SK-N-SH treated with all-trans-retinoic acid at 6 μM for 48 hours (cell line): ENCODE data around the gene DLG2.
"Not testable (repeated sequence)": the region's sequence is repeated elsewhere in the genome, so short reads cannot be mapped to it uniquely, and the experiment has no call there.

Experiments
- ARNTL ChIP-seq: fragments of 450-650 bp; formaldehyde crosslinking; IDR thresholded peaks from 2 replicates; pipeline ENCODE4 v1.5.0; 2020; ENCODE audit warnings: low read depth, mild to moderate bottlenecking, moderate library complexity, borderline replicate concordance
- BACH2 ChIP-seq: fragments of 250-450 bp; sonication (Bioruptor Pico); IDR thresholded peaks from 2 replicates; pipeline ENCODE4 v1.9.0; 2021; ENCODE audit warnings: mild to moderate bottlenecking, borderline replicate concordance
- CSDC2 ChIP-seq: fragments of 250-450 bp; sonication (Bioruptor Pico); IDR thresholded peaks from 2 replicates; pipeline ENCODE4 v1.5.0; 2020; ENCODE audit warnings: mild to moderate bottlenecking, moderate library complexity
- PATZ1 ChIP-seq: fragments of 250-450 bp; sonication (Bioruptor Pico); IDR thresholded peaks from 2 replicates; pipeline ENCODE4 v1.8.0; 2020; ENCODE audit warnings: mild to moderate bottlenecking, moderate library complexity, borderline replicate concordance
- PPARA ChIP-seq: fragments of 250-450 bp; sonication (Bioruptor Pico); IDR thresholded peaks from 2 replicates; pipeline ENCODE4 v1.5.0; 2020; ENCODE audit warnings: mild to moderate bottlenecking, borderline replicate concordance
- TCF4 ChIP-seq: fragments of 250-450 bp; sonication (Bioruptor Pico); IDR thresholded peaks from 2 replicates; pipeline ENCODE4 v1.8.0; 2021; ENCODE audit warnings: mild to moderate bottlenecking, moderate library complexity, borderline replicate concordance
- TOX ChIP-seq: fragments of 250-450 bp; sonication (Bioruptor Pico); IDR thresholded peaks from 2 replicates; pipeline ENCODE4 v1.8.0; 2021; ENCODE audit warnings: mild to moderate bottlenecking, moderate library complexity, borderline replicate concordance
- ZFP3 ChIP-seq: fragments of 250-450 bp; sonication (Bioruptor Pico); IDR thresholded peaks from 2 replicates; pipeline ENCODE4 v1.5.0; 2020; ENCODE audit warnings: mild to moderate bottlenecking, moderate library complexity
- ZFP30 ChIP-seq: fragments of 450-650 bp; formaldehyde crosslinking; IDR thresholded peaks from 2 replicates; pipeline ENCODE4 v1.5.0; 2022; ENCODE audit warnings: mild to moderate bottlenecking, moderate library complexity
- ZNF565 ChIP-seq: fragments of 450-650 bp; formaldehyde crosslinking; conservative IDR thresholded peaks from 2 replicates; pipeline ENCODE4 v1.5.0; 2020; ENCODE audit warnings: low read depth, mild to moderate bottlenecking, moderate library complexity
- ZNF8 ChIP-seq: fragments of 450-650 bp; formaldehyde crosslinking; IDR thresholded peaks from 2 replicates; pipeline ENCODE4 v1.5.0; 2020; ENCODE audit warnings: mild to moderate bottlenecking, moderate library complexity

- not testable (repeated sequence) for TF ChIP-seq TOX, ZNF565, ZNF8, ZFP30, TCF4, ARNTL, PATZ1, BACH2, ZFP3, PPARA, CSDC2 (CRISPR knock-in tag)
Measured at GRCh38 chr11:85395515-85396055, 231.6 kb downstream of the DLG2 start.
